ENCODE measurements around the gene UBR3. TPM values are rescaled to one million over a fixed set of nuclear protein-coding genes. Genes with fewer than 3 reads are reported as not detected.

Gene UBR3
- total RNA-seq, 1 donor from 2014 or later = 47.7 TPM

DNA sequence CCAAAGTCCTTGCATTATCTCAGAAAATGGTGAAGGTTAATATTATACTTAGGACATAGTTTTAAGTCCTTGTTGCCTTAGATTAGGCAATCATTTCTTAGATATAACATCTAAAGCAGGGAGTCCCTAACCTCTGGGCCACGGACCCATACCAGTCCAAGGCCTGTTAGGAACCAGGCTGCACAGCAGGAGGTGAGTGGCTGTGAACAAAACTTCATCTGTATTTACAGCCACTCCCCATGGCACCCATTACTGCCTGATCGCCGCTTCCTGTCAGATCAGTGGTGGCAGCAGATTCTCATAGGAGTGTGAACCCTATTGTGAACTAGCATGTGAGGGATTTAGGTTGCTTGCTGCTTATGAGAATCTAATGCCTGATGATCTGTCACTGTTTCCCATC, 264.2 kb downstream of the UBR3 start:
- DNase-seq (ENCODE audit: low spot score in 2 of 2, unreplicated experiment in 2 of 2) = no peak
- H3K4me1 Mint-ChIP-seq = no peaks in the 10 kb centered on the region
- no peaks in the 10 kb centered on the region for H3K27me3 Mint-ChIP-seq (ENCODE audit: low read depth)
- H3K36me3 Mint-ChIP-seq = no peaks in the 10 kb centered on the region
- TF ChIP-seq, protein P1, sequence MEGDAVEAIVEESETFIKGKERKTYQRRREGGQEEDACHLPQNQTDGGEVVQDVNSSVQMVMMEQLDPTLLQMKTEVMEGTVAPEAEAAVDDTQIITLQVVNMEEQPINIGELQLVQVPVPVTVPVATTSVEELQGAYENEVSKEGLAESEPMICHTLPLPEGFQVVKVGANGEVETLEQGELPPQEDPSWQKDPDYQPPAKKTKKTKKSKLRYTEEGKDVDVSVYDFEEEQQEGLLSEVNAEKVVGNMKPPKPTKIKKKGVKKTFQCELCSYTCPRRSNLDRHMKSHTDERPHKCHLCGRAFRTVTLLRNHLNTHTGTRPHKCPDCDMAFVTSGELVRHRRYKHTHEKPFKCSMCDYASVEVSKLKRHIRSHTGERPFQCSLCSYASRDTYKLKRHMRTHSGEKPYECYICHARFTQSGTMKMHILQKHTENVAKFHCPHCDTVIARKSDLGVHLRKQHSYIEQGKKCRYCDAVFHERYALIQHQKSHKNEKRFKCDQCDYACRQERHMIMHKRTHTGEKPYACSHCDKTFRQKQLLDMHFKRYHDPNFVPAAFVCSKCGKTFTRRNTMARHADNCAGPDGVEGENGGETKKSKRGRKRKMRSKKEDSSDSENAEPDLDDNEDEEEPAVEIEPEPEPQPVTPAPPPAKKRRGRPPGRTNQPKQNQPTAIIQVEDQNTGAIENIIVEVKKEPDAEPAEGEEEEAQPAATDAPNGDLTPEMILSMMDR (IDR thresholded peaks at IDR 0.05; ENCODE audit: unreplicated experiment) = no peak
- peaks cover 30% of the 10 kb centered on the region for H3K9me3 Mint-ChIP-seq
- H3K27ac Mint-ChIP-seq = no peak overlapping the region
- H3K4me3 Mint-ChIP-seq = no peak overlapping the region

DNA sequence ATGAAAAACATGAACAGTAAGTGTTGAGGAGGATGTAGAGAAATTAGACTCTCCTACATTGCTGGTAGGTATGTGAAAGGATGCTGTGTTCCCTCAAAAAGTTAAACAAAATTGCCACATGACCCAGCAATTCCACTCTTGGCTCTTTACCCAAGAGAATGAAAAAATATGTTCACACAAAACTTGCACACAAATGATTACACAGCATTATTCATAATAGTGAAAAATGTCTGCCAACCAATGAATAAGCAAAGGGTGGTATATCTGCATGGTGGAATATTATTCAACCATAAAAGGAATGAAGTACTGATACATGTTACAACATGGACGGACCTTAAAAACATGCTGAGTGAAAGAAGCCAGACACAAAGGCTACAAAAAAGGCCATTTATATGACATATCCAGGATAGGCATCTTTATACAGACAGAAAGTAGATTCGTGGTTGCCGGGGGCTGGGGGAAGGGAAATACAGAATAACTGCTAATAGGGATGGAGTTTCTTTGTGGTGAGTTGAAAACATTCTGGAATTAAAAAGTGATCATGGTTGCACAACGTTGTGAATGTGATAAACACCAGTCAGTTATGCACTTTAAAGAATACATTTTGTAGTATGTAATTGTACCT, 265.3 kb downstream of the UBR3 start:
- TF ChIP-seq, protein P1 (IDR thresholded peaks at IDR 0.05; ENCODE audit: unreplicated experiment) = no peak
- Mint-ChIP-seq H3K9me3 (peaks cover 35% of the 10 kb centered on the region), H3K27ac (no peak overlapping the region), H3K4me1 (no peaks in the 10 kb centered on the region), H3K27me3 (ENCODE audit: low read depth) (no peaks in the 10 kb centered on the region), H3K4me3 (no peak overlapping the region), H3K36me3 (no peaks in the 10 kb centered on the region)
- no peak for DNase-seq (ENCODE audit: low spot score in 2 of 2, unreplicated experiment in 2 of 2)

DNA sequence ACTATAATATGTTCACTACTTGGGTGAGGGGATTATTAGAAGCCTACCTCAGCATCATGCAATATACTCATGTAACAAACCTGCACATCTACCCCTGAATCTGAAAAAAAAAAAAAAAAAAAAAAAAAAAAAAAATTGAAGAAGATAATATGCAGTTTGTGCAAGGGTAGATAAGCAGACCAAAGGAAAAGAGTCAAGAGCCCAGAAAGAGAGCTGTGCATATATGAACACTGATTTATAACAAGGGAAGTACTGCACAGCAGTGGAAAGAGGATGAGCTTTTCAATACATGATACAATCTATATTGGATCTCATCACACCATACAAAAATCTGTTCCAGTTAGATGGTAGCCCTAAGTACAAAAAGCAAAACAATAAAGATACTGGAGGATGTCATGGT, 268.1 kb downstream of the UBR3 start:
- Mint-ChIP-seq H3K27ac (no peak overlapping the region), H3K27me3 (ENCODE audit: low read depth) (no peaks in the 10 kb centered on the region), H3K4me1 (no peaks in the 10 kb centered on the region), H3K4me3 (no peak overlapping the region), H3K9me3 (peaks cover 35% of the 10 kb centered on the region), H3K36me3 (no peaks in the 10 kb centered on the region)
- TF ChIP-seq, protein P1 (IDR thresholded peaks at IDR 0.05; ENCODE audit: unreplicated experiment) = no peak
- DNase-seq (ENCODE audit: low spot score in 2 of 2, unreplicated experiment in 2 of 2) = no peak

DNA sequence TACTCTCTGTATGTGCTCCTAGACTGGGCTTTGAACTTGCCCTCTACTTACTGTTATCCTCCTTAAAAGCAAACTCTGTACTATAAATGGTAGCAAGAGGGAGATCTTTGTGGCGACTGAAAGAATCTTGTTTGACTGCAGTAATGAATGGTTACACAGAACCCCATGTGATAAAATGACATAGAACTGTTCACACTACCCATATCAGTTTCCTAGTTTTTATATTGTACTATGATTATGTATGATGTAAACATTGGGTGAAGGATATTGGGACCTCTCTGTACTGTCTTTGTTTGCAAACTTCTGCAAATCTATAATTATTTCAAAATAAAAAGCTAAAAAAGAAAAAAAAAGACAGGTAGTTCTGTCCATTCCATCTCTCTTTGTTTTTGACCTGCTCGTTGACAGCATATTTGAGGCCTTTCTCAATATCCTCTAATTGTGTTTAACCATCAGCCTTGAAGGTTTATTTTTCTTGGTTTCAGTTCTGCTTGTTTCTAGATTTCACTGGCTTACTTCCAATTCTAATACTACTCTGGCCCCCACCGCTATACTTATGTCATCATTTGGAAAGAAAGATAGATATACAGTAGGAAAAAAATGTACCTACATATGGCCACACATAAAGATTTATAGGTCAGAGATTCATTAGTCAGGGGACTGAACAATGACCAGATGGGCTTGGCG, 271.5 kb downstream of the UBR3 start:
- no peak for DNase-seq (ENCODE audit: low spot score in 2 of 2, unreplicated experiment in 2 of 2)
- Mint-ChIP-seq H3K36me3 (no peaks in the 10 kb centered on the region), H3K4me1 (no peaks in the 10 kb centered on the region), H3K4me3 (no peak overlapping the region), H3K9me3 (peaks cover 17% of the 10 kb centered on the region), H3K27ac (no peak overlapping the region), H3K27me3 (ENCODE audit: low read depth) (no peaks in the 10 kb centered on the region)
- TF ChIP-seq, protein P1 (IDR thresholded peaks at IDR 0.05; ENCODE audit: unreplicated experiment) = no peak

DNA sequence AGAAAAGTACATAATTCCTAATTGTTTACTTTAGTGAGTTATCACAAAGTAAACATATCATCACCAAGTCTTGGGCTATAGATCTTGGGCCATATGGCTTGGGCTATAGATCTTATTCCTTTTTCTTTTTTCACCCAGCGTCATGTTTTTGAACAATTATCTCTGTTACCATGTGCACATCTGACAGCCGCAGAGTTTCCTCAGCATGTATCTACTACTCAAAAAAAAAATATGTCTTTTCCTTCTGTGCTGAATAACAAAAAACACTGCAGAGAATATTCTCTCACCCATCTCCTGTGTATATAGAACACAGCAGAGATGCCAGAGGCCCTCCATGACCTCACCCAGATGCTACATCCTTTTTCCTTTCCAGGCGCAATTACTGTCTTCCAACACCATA, 274.5 kb downstream of the UBR3 start:
- H3K27me3 Mint-ChIP-seq (ENCODE audit: low read depth) = no peaks in the 10 kb centered on the region
- DNase-seq (ENCODE audit: low spot score in 2 of 2, unreplicated experiment in 2 of 2) = no peak
- peaks cover 9% of the 10 kb centered on the region for H3K9me3 Mint-ChIP-seq
- H3K27ac Mint-ChIP-seq = no peak overlapping the region
- H3K36me3 Mint-ChIP-seq = no peaks in the 10 kb centered on the region
- no peaks in the 10 kb centered on the region for H3K4me1 Mint-ChIP-seq
- TF ChIP-seq, protein P1 (IDR thresholded peaks at IDR 0.05; ENCODE audit: unreplicated experiment) = no peak
- H3K4me3 Mint-ChIP-seq = no peak overlapping the region
